Stomach (tissue), 4 donors: ENCODE data around the gene RGS17.
A peak's percentile ranks its signal among the peaks of the same experiment; 100 is the strongest.

Source experiments
- POLR2A ChIP-seq, 4 donors: fragments of 450-650 bp; IDR thresholded peaks; one replicate each; pipeline ENCODE4 v1.6.1; 2016; ENCODE audit warnings: antibody characterized with exemption in 4 of 4, control low read depth in 2 of 4, mild to moderate bottlenecking in 1 of 4, moderate library complexity in 1 of 4
- POLR2AphosphoS5 ChIP-seq, 3 donors: sonication (generic); formaldehyde crosslinking; IDR thresholded peaks; one replicate each; pipeline ENCODE4 v1.6.1; 2016; ENCODE audit warnings: antibody characterized with exemption in 3 of 3
- TF ChIP-seq, protein P1 (sequence below), 7 experiments: fragments of 450-650 bp in 4 of 7; fragments of 200-600 bp in 3 of 7; sonication (generic) in 3 of 7; IDR thresholded peaks; one replicate each; pipeline ENCODE4 v1.5.1; 2016 to 2019; ENCODE audit warnings: antibody characterized with exemption in 7 of 7, control low read depth in 2 of 7, mild to moderate bottlenecking in 1 of 7

DNA sequence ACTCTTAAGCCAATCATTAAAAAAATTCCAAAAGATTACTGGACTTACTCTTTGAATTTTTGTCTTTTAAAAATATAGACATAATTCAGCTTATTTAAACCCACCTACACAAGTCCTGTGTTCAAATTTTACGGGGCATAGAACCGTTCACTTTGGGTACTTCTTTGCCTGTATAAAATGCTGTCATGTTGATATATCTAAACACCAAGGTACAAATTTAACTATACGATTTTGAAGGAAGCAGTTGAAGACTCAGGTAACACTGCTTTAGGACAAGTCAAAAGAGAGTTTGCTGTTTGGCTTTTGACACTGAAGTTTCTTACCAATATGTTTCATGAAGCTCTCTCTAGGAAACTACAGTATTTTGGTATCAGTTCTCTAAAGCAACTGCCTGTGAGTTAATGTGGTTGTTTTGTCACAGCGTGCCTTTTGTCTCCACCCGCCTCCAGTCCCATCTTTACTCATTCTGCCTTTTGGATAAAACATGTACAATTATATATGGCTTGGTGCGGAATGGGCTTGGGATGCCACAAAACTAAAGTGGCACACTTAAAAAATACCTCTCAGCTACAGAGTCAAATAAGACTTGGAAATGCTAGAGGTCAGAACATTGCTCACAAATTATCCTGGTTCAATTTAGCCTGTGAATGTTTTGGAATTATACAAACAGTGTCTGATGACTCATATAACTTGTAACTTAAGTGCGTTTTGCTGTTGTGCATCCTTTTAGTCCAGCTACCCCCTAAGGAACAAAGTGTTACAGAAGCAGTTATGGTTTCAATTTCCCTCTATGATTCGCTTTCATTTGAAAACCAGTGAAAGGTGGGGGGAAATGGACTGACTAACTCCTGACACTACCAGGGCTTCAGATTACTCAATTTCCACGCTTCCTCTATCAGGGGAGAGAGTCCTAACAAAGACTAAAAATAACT is 38.7 kb downstream of the RGS17 start:
- TF ChIP-seq, protein P1, sequence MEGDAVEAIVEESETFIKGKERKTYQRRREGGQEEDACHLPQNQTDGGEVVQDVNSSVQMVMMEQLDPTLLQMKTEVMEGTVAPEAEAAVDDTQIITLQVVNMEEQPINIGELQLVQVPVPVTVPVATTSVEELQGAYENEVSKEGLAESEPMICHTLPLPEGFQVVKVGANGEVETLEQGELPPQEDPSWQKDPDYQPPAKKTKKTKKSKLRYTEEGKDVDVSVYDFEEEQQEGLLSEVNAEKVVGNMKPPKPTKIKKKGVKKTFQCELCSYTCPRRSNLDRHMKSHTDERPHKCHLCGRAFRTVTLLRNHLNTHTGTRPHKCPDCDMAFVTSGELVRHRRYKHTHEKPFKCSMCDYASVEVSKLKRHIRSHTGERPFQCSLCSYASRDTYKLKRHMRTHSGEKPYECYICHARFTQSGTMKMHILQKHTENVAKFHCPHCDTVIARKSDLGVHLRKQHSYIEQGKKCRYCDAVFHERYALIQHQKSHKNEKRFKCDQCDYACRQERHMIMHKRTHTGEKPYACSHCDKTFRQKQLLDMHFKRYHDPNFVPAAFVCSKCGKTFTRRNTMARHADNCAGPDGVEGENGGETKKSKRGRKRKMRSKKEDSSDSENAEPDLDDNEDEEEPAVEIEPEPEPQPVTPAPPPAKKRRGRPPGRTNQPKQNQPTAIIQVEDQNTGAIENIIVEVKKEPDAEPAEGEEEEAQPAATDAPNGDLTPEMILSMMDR (IDR thresholded peaks at IDR 0.05): no peak
- TF ChIP-seq POLR2AphosphoS5 (IDR thresholded peaks at IDR 0.05) (peak in 1 of 3 donors; percentile 35), POLR2A (IDR thresholded peaks at IDR 0.05) (no peak)
